A673 (cell line): ENCODE data around the gene CSPG4. TPM values are rescaled to one million over a fixed set of nuclear protein-coding genes. Genes with fewer than 3 reads are reported as not detected.

Experiments
- BruUV-seq: library from RNA; stranded (reverse); fragments of 400-500 nt; replicated peaks from 2 replicates; lab custom pipeline; 2021; lab: Mats Ljungman, UMichigan
- CTCF ChIA-PET: fragments of 300-600 bp; sonication (Branson Sonifier 250); formaldehyde crosslinking; loops from one replicate; lab custom pipeline; 2022; ENCODE audit warnings: antibody characterized with exemption; lab: Charles Lee
- POLR2A ChIA-PET: fragments of 300-600 bp; sonication (Branson Sonifier 250); formaldehyde crosslinking; loops from one replicate; lab custom pipeline; 2022; ENCODE audit warnings: antibody characterized with exemption; ENCODE audit not compliant: low non-redundant PET; lab: Charles Lee
- DNase-seq: peaks from one replicate; pipeline ENCODE4 v3.0.0-alpha.2; 2015; ENCODE audit warnings: low spot score
- H3K27ac ChIP-seq: fragments of 200-600 bp; sonication (generic); 2 replicates; pipeline ENCODE4 v1.5.1; 2016; ENCODE audit warnings: mixed run types, low read depth, mild to moderate bottlenecking, mixed read lengths, antibody characterized with exemption, low read length; ENCODE audit not compliant: poor library complexity, severe bottlenecking
- H3K27me3 ChIP-seq: fragments of 200-600 bp; sonication (generic); replicated peaks from 2 replicates; pipeline ENCODE4 v1.6.1; 2017; ENCODE audit warnings: mixed run types, low read depth, mild to moderate bottlenecking, mixed read lengths, antibody characterized with exemption, low read length; ENCODE audit not compliant: insufficient read depth, poor library complexity
- H3K36me3 ChIP-seq: fragments of 200-600 bp; sonication (generic); 2 replicates; pipeline ENCODE4 v1.6.1; 2016; ENCODE audit warnings: mixed run types, mild to moderate bottlenecking, mixed read lengths, antibody characterized with exemption, low read length; ENCODE audit not compliant: insufficient read depth, poor library complexity, severe bottlenecking
- H3K4me1 ChIP-seq: fragments of 200-600 bp; sonication (generic); 2 replicates; pipeline ENCODE4 v1.6.1; 2017; ENCODE audit warnings: mixed run types, mild to moderate bottlenecking, mixed read lengths, antibody characterized with exemption, low read length; ENCODE audit not compliant: insufficient read depth, poor library complexity, severe bottlenecking
- H3K4me3 ChIP-seq: fragments of 200-600 bp; sonication (generic); 2 replicates; pipeline ENCODE4 v1.5.1; 2016; ENCODE audit warnings: low read depth, mixed run types, mild to moderate bottlenecking, mixed read lengths, low read length; ENCODE audit not compliant: poor library complexity, severe bottlenecking
- H3K9me3 ChIP-seq: fragments of 200-600 bp; sonication (generic); 2 replicates; pipeline ENCODE4 v1.6.1; 2016; ENCODE audit warnings: mixed run types, low read depth, mild to moderate bottlenecking, mixed read lengths, antibody characterized with exemption, low read length; ENCODE audit not compliant: poor library complexity, severe bottlenecking
- EZH2 ChIP-seq: fragments of 200-600 bp; sonication (generic); IDR thresholded peaks from 2 replicates; pipeline ENCODE4 v1.6.1; 2017; ENCODE audit warnings: borderline replicate concordance, low read depth, mild to moderate bottlenecking, mixed read lengths, antibody characterized with exemption, low read length; ENCODE audit not compliant: poor library complexity, severe bottlenecking
- intact Hi-C: fragments of 100-400 bp; cut with micrococcal nuclease; formaldehyde crosslinking; loops from one replicate; pipeline ENCODE4 v1.10.0; 2022; ENCODE audit not compliant: unreplicated experiment
- total RNA-seq: library from RNA; stranded (reverse); gene quantifications from 2 replicates; pipeline ENCODE4 v1.2.3, GENCODE V29; 2021
- TF ChIP-seq, protein P1 (sequence below): fragments of 300-800, 200-600 bp; sonication (generic); conservative IDR thresholded peaks from 2 replicates; pipeline ENCODE4 v1.5.1; 2017; ENCODE audit warnings: low read depth, mild to moderate bottlenecking, antibody characterized with exemption, low read length, moderate library complexity, mixed read lengths

CSPG4 gene
- total RNA-seq, 1 experiment from 2014 or later = 0.11 TPM

DNA sequence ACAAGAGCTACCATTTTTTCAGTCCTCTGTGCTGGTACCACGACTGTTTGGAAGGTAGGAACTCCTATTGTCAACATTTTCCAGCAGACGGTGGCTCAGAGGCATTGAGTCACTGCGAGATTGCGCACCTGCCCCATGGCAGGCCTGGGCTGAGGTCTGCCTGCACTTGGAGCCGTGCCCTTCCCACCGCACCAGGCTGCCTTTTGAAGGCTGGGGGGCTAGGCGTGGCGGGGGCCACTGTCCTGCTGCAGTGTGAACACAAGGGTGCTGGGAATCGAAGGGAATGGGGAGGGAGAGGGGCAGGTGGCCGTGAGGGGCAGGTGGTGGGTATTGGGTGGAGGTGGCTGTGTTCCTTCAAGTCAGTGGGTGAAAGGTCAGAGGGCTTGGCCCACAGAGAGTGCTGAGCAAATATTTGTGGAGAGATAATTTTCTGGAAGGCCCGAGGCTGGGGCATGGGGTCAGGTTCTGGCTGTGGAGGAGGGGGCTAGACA is 48.7 kb downstream of the CSPG4 start:
- no peak overlapping the region for H3K27ac ChIP-seq
- H3K4me1 ChIP-seq = peaks cover 9% of the 10 kb centered on the region
- no peaks in the 10 kb centered on the region for H3K27me3 ChIP-seq
- H3K36me3 ChIP-seq = no peaks in the 10 kb centered on the region
- ChIA-PET POLR2A (no interaction called here), CTCF (no interaction called here)
- no peak for DNase-seq
- TF ChIP-seq, protein P1, sequence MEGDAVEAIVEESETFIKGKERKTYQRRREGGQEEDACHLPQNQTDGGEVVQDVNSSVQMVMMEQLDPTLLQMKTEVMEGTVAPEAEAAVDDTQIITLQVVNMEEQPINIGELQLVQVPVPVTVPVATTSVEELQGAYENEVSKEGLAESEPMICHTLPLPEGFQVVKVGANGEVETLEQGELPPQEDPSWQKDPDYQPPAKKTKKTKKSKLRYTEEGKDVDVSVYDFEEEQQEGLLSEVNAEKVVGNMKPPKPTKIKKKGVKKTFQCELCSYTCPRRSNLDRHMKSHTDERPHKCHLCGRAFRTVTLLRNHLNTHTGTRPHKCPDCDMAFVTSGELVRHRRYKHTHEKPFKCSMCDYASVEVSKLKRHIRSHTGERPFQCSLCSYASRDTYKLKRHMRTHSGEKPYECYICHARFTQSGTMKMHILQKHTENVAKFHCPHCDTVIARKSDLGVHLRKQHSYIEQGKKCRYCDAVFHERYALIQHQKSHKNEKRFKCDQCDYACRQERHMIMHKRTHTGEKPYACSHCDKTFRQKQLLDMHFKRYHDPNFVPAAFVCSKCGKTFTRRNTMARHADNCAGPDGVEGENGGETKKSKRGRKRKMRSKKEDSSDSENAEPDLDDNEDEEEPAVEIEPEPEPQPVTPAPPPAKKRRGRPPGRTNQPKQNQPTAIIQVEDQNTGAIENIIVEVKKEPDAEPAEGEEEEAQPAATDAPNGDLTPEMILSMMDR = no peak
- no peak for TF ChIP-seq EZH2
- H3K9me3 ChIP-seq = no peaks in the 10 kb centered on the region
- intact Hi-C loops = loop anchor here (10.0 kb wide), 1 partner anchor 639 kb away; the partner anchor contains the start of gene PPCDC
- BruUV-seq = no TSS peak
- H3K4me3 ChIP-seq = no peak overlapping the region

DNA sequence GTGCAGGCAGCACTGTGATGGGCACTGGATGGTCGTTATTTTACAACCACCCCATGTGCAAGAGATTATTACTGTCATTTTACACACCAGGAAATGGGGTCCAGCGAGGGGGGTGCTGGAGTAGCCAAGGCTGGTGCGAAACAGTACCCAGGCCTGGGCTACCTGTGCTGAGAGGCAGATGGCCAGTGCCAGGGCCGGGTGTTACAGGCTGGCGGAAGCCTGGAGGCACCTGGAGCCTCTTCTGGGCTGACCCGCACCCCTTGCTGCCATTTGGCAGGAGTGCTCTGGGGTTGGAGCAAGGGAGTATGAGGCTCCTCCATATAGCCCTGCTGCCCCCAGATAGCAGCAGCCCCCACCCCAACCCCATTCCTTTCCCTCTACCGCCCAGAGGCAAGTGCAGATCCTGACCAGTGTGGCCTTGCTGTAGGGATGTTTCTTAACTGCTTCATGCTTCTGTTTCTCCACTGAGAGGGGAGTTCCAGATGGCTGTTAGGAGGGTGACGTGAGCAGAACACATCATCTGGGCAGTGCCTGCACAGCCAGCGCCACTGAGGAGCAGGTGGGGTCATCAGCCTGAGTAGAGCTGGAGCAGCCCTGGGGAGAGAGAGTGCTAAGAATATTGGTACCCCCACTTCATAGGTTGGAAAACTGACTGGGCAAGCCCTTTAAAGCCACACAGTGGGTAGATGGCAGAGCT is 49.7 kb downstream of the CSPG4 start:
- Histone ChIP-seq H3K4me1 (peaks cover 9% of the 10 kb centered on the region), H3K27me3 (no peaks in the 10 kb centered on the region), H3K9me3 (no peaks in the 10 kb centered on the region), H3K36me3 (no peaks in the 10 kb centered on the region), H3K27ac (no peak overlapping the region), H3K4me3 (no peak overlapping the region)
- intact Hi-C loops = loop anchor here (10.0 kb wide), 1 partner anchor 638 kb away; the partner anchor contains the start of gene PPCDC
- no peak for DNase-seq
- TF ChIP-seq, protein P1 = no peak
- TF ChIP-seq EZH2 = no peak
- POLR2A ChIA-PET = no interaction called here
- no TSS peak for BruUV-seq
- CTCF ChIA-PET = no interaction called here

GRCh38 chr15:75661756-75662140 is 50.9 kb downstream of the CSPG4 start:
- H3K36me3 ChIP-seq = no peaks in the 10 kb centered on the region
- no peaks in the 10 kb centered on the region for H3K9me3 ChIP-seq
- CTCF ChIA-PET = no interaction called here
- H3K4me3 ChIP-seq = no peak overlapping the region
- intact Hi-C loops = loop anchor here (10.0 kb wide), 1 partner anchor 637 kb away; the partner anchor contains the start of gene PPCDC
- POLR2A ChIA-PET = no interaction called here
- BruUV-seq = no TSS peak
- TF ChIP-seq EZH2 = no peak
- TF ChIP-seq, protein P1 = no peak
- no peak for DNase-seq
- H3K27me3 ChIP-seq = no peaks in the 10 kb centered on the region
- no peak overlapping the region for H3K27ac ChIP-seq
- H3K4me1 ChIP-seq = peaks cover 5% of the 10 kb centered on the region
